Measurements from ENCODE around the gene RINL. TPM values are rescaled to one million over a fixed set of nuclear protein-coding genes. Genes with fewer than 3 reads are reported as not detected.
"Not testable (repeated sequence)": the region's sequence is repeated elsewhere in the genome, so short reads cannot be mapped to it uniquely, and the experiment has no call there.

RINL gene
- polyA plus RNA-seq, 3 donors: 6.0 to 8.9 (median 7.8) TPM

DNA sequence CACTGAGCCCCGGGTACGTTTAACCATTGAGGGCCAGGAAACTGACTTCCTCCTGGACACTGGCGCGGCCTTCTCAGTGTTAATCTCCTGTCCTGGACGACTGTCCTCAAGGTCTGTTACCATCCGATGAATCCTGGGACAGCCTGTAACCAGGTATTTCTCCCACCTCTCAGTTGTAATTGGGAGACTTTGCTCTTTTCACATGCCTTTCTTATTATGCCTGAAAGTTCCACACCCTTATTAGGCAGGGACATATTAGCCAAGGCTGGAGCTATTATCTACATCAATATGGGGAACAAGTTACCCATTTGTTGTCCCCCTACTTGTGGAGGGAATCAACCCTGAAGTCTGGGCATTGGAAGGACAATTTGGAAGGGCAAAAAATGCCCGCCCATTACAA, 52.1 kb downstream of the RINL start:
- DNase-seq (ENCODE audit: extremely low read depth in 1 of 11, low read depth in 9 of 11, low spot score in 4 of 11): not testable (repeated sequence)

DNA sequence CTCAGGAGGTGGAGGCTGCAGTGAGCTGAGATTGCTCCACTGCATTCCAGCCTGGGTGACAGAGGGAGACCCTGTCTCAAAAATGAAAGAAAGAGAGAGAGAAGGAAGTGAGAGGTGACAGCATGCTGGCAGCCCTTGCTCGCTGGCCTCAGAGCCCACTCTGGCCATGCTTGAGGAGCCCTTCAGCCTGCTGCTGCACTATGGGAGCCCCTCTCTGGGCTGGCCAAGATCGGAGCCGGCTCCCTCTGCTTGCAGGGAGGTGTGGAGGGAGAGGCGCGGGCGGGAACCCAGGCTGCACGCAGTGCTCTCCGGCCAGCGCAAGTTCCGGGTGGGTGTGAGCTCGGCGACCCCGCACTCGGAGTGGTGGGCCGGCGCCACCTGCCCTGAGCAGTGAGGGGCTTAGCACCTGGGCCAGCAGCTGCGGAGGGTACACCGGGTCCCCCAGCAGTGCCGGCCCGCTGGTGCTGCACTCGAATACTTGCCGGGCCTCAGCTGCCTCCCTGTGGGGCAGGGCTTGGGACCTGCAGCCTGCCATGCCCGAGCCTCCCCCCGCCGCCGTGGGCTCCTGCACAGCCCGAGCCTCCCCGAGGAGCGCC, 56.7 kb downstream of the RINL start:
- not testable (repeated sequence) for DNase-seq (ENCODE audit: extremely low read depth in 1 of 11, low read depth in 9 of 11, low spot score in 4 of 11)

DNA sequence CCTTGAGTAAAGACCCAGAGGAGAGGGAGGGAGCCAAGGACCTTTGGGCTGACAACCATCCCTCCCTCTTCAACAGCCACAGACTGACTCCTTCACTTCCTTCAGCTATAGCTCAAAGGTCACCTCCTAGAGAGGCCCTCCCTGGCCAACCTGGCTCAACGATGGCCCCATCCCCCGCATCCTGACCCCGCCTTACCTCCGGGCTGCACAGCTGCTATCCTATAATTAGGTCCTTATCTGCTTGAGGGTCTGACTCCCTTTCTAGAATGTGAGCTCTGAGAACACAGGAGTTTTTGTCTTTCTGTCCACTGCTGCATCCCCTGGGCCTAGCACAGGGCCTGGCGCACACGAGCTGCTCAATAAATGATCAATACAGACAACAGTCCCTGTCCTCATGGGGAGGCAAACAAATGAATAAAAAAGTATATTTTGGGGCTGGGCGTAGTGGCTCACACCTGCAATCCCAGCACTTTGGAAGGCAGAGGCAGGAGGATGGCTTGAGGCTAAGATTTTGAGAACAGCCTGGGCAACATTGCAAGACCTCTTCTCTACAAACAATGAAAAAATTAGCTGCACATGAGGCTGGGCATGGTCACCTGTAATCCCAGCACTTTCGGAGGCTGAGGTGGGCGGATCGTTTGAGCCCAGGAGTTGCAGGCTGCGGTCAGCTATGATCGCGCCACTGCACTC, 58.7 kb downstream of the RINL start:
- peak in 1 of 11 donors; percentile 32 for DNase-seq (ENCODE audit: extremely low read depth in 1 of 11, low read depth in 9 of 11, low spot score in 4 of 11)

Other genes with a start within 250 kb of the RINL start
- 100 to 1,000 TPM; 628 to 762 (median 713) TPM for gene ACTN4, start 230.6 kb downstream of the RINL start, polyA plus RNA-seq (ENCODE audit: insufficient read length in 3 of 3)
- 10 to 100 TPM in 1 of 3 donors, 1 to 10 TPM in 2; 7.8 to 17.4 (median 9.7) TPM for gene CAPN12, start 133.8 kb downstream of the RINL start, polyA plus RNA-seq (ENCODE audit: insufficient read length in 3 of 3)
- gene LGALS7, start 104.8 kb downstream of the RINL start, polyA plus RNA-seq (ENCODE audit: insufficient read length in 3 of 3): 1 to 10 TPM in 1 of 3 donors, under 1 TPM in 1, not detected in 1; 1.00 to 2.1 TPM
- 1 to 10 TPM in 1 of 3 donors, under 1 TPM in 1, not detected in 1; 0.57 to 2.5 TPM for gene LGALS7B, start 89.1 kb downstream of the RINL start, polyA plus RNA-seq (ENCODE audit: insufficient read length in 3 of 3)
- gene LGALS4, start 65.3 kb downstream of the RINL start, polyA plus RNA-seq (ENCODE audit: insufficient read length in 3 of 3): 1 to 10 TPM; 1.4 to 2.9 (median 2.0) TPM
- gene ECH1, start 46.5 kb downstream of the RINL start, polyA plus RNA-seq (ENCODE audit: insufficient read length in 3 of 3): 100 to 1,000 TPM; 136 to 158 (median 147) TPM
- 100 to 1,000 TPM; 449 to 563 (median 527) TPM for gene HNRNPL, start 28.3 kb downstream of the RINL start, polyA plus RNA-seq (ENCODE audit: insufficient read length in 3 of 3)
- 10 to 100 TPM; 37.1 to 48.7 (median 42.1) TPM for gene SIRT2, start 21.3 kb upstream of the RINL start, polyA plus RNA-seq (ENCODE audit: insufficient read length in 3 of 3)
- gene NFKBIB, start 21.7 kb upstream of the RINL start, polyA plus RNA-seq (ENCODE audit: insufficient read length in 3 of 3): 10 to 100 TPM in 2 of 3 donors, 1 to 10 TPM in 1; 6.4 to 11.0 (median 10.4) TPM
- 1 to 10 TPM in 1 of 3 donors, under 1 TPM in 2; 0.57 to 1.1 (median 0.65) TPM for gene CCER2, start 33.9 kb upstream of the RINL start, polyA plus RNA-seq (ENCODE audit: insufficient read length in 3 of 3)
- gene SARS2, start 52.5 kb upstream of the RINL start, polyA plus RNA-seq (ENCODE audit: insufficient read length in 3 of 3): 10 to 100 TPM; 43.2 to 56.0 (median 50.9) TPM
- gene MRPS12, start 52.7 kb upstream of the RINL start, polyA plus RNA-seq (ENCODE audit: insufficient read length in 3 of 3): 10 to 100 TPM; 15.2 to 27.4 (median 26.5) TPM
- 10 to 100 TPM; 69.5 to 93.4 (median 71.4) TPM for gene FBXO17, start 97.5 kb upstream of the RINL start, polyA plus RNA-seq (ENCODE audit: insufficient read length in 3 of 3)
- 1 to 10 TPM; 7.1 to 8.7 (median 7.2) TPM for gene FBXO27, start 154.3 kb upstream of the RINL start, polyA plus RNA-seq (ENCODE audit: insufficient read length in 3 of 3)
- gene ACP7, start 206.1 kb upstream of the RINL start, polyA plus RNA-seq (ENCODE audit: insufficient read length in 3 of 3): under 1 TPM; 0.20 to 0.72 (median 0.38) TPM
- 10 to 100 TPM; 41.7 to 71.0 (median 65.6) TPM for gene PAK4, start 247.5 kb upstream of the RINL start, polyA plus RNA-seq (ENCODE audit: insufficient read length in 3 of 3)